Ovary (tissue), 3 donors: Measurements from ENCODE around the gene MAP4K4.

Experiments used
- EP300 ChIP-seq: sonication (generic); formaldehyde crosslinking; IDR thresholded peaks from one replicate; pipeline ENCODE4 v1.6.1; 2017; ENCODE audit warnings: antibody characterized with exemption
- POLR2A ChIP-seq: fragments of 450-650 bp; IDR thresholded peaks from one replicate; pipeline ENCODE4 v1.6.1; 2017; ENCODE audit warnings: antibody characterized with exemption, mild to moderate bottlenecking, moderate library complexity
- TF ChIP-seq, protein P1 (sequence below), 3 donors: fragments of 450-650 bp in 2 of 3; fragments of 200-600 bp in 1 of 3; IDR thresholded peaks; one replicate each; pipeline versions ENCODE4 v1.5.1 to v1.8.0; 2016 to 2022; ENCODE audit warnings: antibody characterized with exemption in 3 of 3, mild to moderate bottlenecking in 1 of 3
- donor health status: DM: no; HTN: no; CAD: no.

DNA sequence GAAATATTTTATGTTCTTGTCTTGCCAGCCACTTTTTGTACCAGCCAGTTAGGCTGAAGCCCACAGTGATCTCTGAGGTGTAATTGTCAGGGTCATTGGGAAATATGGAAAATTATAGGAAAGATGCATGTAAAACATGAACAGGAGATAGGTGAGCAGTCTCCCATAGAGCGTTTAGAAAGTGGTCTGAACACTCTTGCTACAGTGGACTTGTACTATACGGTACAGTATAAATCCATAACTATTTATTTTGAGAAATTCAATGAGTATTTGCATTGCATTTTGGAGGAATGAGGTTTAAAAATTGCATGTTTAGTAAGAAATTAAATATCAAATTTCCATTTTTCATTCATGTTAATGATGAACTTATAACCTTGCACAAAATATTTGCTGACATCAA, 20.8 kb upstream of the MAP4K4 start:
- TF ChIP-seq, protein P1, sequence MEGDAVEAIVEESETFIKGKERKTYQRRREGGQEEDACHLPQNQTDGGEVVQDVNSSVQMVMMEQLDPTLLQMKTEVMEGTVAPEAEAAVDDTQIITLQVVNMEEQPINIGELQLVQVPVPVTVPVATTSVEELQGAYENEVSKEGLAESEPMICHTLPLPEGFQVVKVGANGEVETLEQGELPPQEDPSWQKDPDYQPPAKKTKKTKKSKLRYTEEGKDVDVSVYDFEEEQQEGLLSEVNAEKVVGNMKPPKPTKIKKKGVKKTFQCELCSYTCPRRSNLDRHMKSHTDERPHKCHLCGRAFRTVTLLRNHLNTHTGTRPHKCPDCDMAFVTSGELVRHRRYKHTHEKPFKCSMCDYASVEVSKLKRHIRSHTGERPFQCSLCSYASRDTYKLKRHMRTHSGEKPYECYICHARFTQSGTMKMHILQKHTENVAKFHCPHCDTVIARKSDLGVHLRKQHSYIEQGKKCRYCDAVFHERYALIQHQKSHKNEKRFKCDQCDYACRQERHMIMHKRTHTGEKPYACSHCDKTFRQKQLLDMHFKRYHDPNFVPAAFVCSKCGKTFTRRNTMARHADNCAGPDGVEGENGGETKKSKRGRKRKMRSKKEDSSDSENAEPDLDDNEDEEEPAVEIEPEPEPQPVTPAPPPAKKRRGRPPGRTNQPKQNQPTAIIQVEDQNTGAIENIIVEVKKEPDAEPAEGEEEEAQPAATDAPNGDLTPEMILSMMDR (IDR thresholded peaks at IDR 0.05), result no peak
- TF ChIP-seq EP300, result no peak
- TF ChIP-seq POLR2A, result no peak
